HL-60 (cell line): ENCODE data around the gene ECI1.

ENCODE experiments used
- DNase-seq, 2 experiments: peaks; one replicate each; pipeline ENCODE4 v3.0.0-alpha.2; 2010 to 2020; ENCODE audit warnings: low read depth in 1 of 2, low spot score in 1 of 2
- H3K27ac ChIP-seq: fragments of 250-450 bp; sonication (Bioruptor Pico); replicated peaks from 2 replicates; pipeline ENCODE4 v1.5.1; 2020; ENCODE audit warnings: mild to moderate bottlenecking, moderate library complexity
- H3K27me3 ChIP-seq: fragments of 250-450 bp; sonication (Bioruptor Pico); 2 replicates; pipeline ENCODE4 v1.5.1; 2021; ENCODE audit warnings: mild to moderate bottlenecking, moderate library complexity; ENCODE audit not compliant: insufficient read depth, poor library complexity, severe bottlenecking
- H3K4me3 ChIP-seq: replicated peaks from 2 replicates; pipeline ENCODE4 v1.5.1; 2011; ENCODE audit warnings: mild to moderate bottlenecking, control low read depth, low read length; ENCODE audit not compliant: insufficient read depth
- GABPA ChIP-seq: IDR thresholded peaks from 2 replicates; pipeline ENCODE4 v1.6.1; 2012; ENCODE audit warnings: low read depth
- POLR2AphosphoS5 ChIP-seq: IDR thresholded peaks from 2 replicates; pipeline ENCODE4 v1.6.1; 2012; ENCODE audit warnings: low read depth
- SPI1 ChIP-seq: IDR thresholded peaks from 2 replicates; pipeline ENCODE4 v1.6.1; 2012; ENCODE audit warnings: low read depth, mild to moderate bottlenecking, borderline replicate concordance
- TF ChIP-seq, protein P1 (sequence below): IDR thresholded peaks from 2 replicates; pipeline ENCODE4 v1.6.1; 2012; ENCODE audit warnings: low read depth; ENCODE audit not compliant: insufficient replicate concordance
- TF ChIP-seq, protein P2 (sequence below): IDR thresholded peaks from one replicate; pipeline ENCODE4 v1.5.1; 2011; ENCODE audit warnings: low read length, control low read depth, inconsistent platforms; ENCODE audit not compliant: insufficient read depth

The ECI1 gene

DNA sequence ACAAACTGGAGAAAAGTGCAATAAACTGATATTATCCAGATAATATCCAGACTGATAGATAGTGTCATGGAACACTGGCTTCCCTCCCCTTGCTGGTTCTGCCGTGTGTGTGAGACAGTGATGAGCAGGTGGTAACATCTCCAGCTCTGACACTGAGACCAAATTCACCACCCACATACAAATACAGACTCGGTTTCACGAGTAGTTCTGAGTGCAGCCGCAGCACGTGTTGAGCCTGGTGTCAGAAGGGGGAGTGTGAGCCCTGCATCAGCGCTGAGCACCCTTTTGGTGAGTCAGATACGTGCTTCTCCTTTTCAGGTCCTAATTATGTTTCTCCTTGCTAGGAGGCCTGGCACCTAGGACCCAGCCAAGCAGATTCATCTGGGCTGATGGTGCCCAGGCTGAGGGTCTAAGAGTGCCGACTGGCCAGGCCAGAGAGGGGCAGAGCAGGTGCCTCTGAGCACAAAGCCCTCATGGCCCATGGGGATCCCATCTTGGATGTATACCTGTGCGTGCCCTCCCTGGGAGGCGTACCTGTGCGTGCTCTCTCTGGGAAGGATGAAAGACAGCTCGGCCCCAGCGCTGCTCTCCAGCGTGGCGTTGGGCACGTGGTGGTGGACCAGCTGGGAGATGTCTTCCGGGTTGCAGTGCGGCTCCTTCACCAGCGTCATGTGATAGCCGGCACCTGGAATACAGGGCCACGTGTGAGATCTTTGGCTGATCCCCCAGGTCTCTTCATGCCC is 43.8 kb upstream of the ECI1 start:
- peak; percentile 32 to 66 for DNase-seq
- Histone ChIP-seq H3K27ac (no peak overlapping the region), H3K4me3 (no peak overlapping the region), H3K27me3 (no peaks in the 10 kb centered on the region)
- TF ChIP-seq SPI1, result no peak
- TF ChIP-seq, protein P1, sequence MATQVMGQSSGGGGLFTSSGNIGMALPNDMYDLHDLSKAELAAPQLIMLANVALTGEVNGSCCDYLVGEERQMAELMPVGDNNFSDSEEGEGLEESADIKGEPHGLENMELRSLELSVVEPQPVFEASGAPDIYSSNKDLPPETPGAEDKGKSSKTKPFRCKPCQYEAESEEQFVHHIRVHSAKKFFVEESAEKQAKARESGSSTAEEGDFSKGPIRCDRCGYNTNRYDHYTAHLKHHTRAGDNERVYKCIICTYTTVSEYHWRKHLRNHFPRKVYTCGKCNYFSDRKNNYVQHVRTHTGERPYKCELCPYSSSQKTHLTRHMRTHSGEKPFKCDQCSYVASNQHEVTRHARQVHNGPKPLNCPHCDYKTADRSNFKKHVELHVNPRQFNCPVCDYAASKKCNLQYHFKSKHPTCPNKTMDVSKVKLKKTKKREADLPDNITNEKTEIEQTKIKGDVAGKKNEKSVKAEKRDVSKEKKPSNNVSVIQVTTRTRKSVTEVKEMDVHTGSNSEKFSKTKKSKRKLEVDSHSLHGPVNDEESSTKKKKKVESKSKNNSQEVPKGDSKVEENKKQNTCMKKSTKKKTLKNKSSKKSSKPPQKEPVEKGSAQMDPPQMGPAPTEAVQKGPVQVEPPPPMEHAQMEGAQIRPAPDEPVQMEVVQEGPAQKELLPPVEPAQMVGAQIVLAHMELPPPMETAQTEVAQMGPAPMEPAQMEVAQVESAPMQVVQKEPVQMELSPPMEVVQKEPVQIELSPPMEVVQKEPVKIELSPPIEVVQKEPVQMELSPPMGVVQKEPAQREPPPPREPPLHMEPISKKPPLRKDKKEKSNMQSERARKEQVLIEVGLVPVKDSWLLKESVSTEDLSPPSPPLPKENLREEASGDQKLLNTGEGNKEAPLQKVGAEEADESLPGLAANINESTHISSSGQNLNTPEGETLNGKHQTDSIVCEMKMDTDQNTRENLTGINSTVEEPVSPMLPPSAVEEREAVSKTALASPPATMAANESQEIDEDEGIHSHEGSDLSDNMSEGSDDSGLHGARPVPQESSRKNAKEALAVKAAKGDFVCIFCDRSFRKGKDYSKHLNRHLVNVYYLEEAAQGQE, result no peak
- TF ChIP-seq, protein P2, sequence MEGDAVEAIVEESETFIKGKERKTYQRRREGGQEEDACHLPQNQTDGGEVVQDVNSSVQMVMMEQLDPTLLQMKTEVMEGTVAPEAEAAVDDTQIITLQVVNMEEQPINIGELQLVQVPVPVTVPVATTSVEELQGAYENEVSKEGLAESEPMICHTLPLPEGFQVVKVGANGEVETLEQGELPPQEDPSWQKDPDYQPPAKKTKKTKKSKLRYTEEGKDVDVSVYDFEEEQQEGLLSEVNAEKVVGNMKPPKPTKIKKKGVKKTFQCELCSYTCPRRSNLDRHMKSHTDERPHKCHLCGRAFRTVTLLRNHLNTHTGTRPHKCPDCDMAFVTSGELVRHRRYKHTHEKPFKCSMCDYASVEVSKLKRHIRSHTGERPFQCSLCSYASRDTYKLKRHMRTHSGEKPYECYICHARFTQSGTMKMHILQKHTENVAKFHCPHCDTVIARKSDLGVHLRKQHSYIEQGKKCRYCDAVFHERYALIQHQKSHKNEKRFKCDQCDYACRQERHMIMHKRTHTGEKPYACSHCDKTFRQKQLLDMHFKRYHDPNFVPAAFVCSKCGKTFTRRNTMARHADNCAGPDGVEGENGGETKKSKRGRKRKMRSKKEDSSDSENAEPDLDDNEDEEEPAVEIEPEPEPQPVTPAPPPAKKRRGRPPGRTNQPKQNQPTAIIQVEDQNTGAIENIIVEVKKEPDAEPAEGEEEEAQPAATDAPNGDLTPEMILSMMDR, result no peak
- TF ChIP-seq POLR2AphosphoS5, result no peak
- TF ChIP-seq GABPA, result no peak

DNA sequence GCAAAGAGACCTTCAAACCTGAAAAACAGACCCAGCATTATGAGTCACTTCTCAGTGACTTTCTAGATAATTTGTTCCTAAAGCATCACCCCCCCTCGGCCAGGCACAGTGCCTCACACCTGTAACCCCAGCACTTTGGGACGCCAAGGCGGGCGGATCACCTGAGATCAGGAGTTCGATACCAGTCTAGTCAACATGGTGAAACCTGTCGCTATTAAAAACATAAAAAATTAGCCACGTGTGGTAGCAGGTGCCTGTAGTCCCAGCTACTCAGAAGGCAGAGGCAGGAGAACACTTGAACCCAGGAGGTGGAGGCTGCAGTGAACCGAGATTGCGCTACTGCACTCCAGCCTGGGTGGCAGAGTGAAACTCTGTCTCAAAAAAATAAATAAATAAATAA is 40.8 kb upstream of the ECI1 start:
- Histone ChIP-seq H3K4me3 (no peak overlapping the region), H3K27ac (no peak overlapping the region), H3K27me3 (no peaks in the 10 kb centered on the region)
- TF ChIP-seq SPI1 (no peak), POLR2AphosphoS5 (no peak), GABPA (no peak)
- TF ChIP-seq, protein P2, result no peak
- TF ChIP-seq, protein P1, result no peak
- DNase-seq, result no peak

DNA sequence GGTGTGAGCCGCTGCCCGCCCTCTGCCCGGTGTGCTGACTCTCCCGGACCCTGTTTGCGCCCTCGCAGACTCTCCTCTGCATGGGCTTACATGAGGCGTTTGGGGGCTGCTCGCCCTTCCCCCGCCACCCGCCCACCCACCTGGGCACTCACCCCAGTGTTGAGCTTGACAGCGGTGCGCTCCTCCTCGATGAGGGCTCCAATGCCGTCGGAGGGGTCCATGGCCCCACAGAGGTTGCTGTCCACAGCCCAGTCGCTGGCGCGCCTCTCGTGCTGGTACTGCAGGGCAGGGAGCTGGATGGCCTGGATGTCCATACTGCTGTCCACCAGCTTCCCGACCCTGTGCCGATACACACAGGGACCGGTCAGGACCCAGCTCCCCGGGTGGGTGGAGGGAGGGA is 37.9 kb upstream of the ECI1 start:
- no peak overlapping the region for H3K27ac ChIP-seq
- H3K27me3 ChIP-seq, result no peaks in the 10 kb centered on the region
- TF ChIP-seq, protein P2, result no peak
- TF ChIP-seq, protein P1, result no peak
- TF ChIP-seq POLR2AphosphoS5 (no peak), SPI1 (no peak), GABPA (no peak)
- DNase-seq, result no peak
- no peak overlapping the region for H3K4me3 ChIP-seq
